ENCODE measurements around the gene GRIPAP1.

GRIPAP1 gene

GRCh38 chrX:48935301-48935670 is 66.8 kb downstream of the GRIPAP1 start:
- no peak overlapping the region for H3K27ac Mint-ChIP-seq
- peaks cover 13% of the 10 kb centered on the region for H3K9me3 Mint-ChIP-seq
- no peak for TF ChIP-seq CTCF (IDR thresholded peaks at IDR 0.05; ENCODE audit: unreplicated experiment in 3 of 3)
- H3K27me3 Mint-ChIP-seq (ENCODE audit: low read depth): no peaks in the 10 kb centered on the region
- peaks cover 39% of the 10 kb centered on the region for H3K36me3 Mint-ChIP-seq (ENCODE audit: low read depth)
- no peak overlapping the region for H3K4me3 Mint-ChIP-seq
- H3K4me1 Mint-ChIP-seq: peaks cover 7% of the 10 kb centered on the region

GRCh38 chrX:48934581-48935300 is 67.3 kb downstream of the GRIPAP1 start:
- Mint-ChIP-seq H3K27me3 (ENCODE audit: low read depth) (no peaks in the 10 kb centered on the region), H3K9me3 (peaks cover 15% of the 10 kb centered on the region), H3K4me1 (peaks cover 7% of the 10 kb centered on the region), H3K27ac (no peak overlapping the region), H3K36me3 (ENCODE audit: low read depth) (peaks cover 43% of the 10 kb centered on the region), H3K4me3 (no peak overlapping the region)
- TF ChIP-seq CTCF (IDR thresholded peaks at IDR 0.05; ENCODE audit: unreplicated experiment in 3 of 3): no peak

GRCh38 chrX:48933757-48934156 is 68.3 kb downstream of the GRIPAP1 start:
- peaks cover 43% of the 10 kb centered on the region for H3K36me3 Mint-ChIP-seq (ENCODE audit: low read depth)
- H3K4me3 Mint-ChIP-seq: no peak overlapping the region
- H3K27me3 Mint-ChIP-seq (ENCODE audit: low read depth): no peaks in the 10 kb centered on the region
- peaks cover under 1% of the 10 kb centered on the region for H3K4me1 Mint-ChIP-seq
- H3K9me3 Mint-ChIP-seq: peaks cover 15% of the 10 kb centered on the region
- no peak for TF ChIP-seq CTCF (IDR thresholded peaks at IDR 0.05; ENCODE audit: unreplicated experiment in 3 of 3)
- no peak overlapping the region for H3K27ac Mint-ChIP-seq

DNA sequence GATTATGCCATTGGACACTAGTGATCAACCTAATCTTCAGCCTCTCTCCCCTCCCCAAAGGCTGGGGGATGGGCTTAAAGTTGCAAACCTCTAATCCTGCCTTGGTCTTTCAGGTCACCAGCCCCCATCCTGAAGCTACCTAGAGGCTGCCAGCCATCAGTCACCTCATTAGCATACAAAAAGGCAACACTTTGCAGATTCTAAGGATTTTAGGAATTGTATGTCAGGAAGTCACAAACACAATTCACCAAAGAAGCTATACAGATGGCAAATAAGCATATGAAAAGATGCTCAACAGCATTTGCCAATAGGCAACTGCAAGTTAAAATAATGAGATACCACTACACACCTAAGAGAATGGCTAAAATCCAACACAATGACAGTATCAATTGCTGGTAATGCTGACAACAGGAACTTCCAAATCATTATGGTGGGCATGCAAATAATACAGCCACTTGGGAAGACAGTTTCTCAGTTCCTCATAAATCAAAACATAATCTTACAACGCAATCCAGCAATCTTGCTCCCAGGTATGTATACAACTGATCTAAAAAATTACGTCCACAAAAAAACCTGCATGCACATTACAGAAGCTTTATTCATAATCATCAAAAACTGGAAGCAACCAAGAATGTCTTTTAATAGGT is 74.2 kb downstream of the GRIPAP1 start:
- Mint-ChIP-seq H3K4me1 (no peaks in the 10 kb centered on the region), H3K27ac (no peak overlapping the region), H3K9me3 (peaks cover 16% of the 10 kb centered on the region), H3K36me3 (ENCODE audit: low read depth) (peaks cover 48% of the 10 kb centered on the region), H3K27me3 (ENCODE audit: low read depth) (no peaks in the 10 kb centered on the region), H3K4me3 (no peak overlapping the region)
- no peak for TF ChIP-seq CTCF (IDR thresholded peaks at IDR 0.05; ENCODE audit: unreplicated experiment in 3 of 3)

GRCh38 chrX:48927123-48927522 is 74.9 kb downstream of the GRIPAP1 start:
- no peak overlapping the region for H3K27ac Mint-ChIP-seq
- no peaks in the 10 kb centered on the region for H3K27me3 Mint-ChIP-seq (ENCODE audit: low read depth)
- H3K9me3 Mint-ChIP-seq: peaks cover 15% of the 10 kb centered on the region
- no peaks in the 10 kb centered on the region for H3K4me1 Mint-ChIP-seq
- no peak overlapping the region for H3K4me3 Mint-ChIP-seq
- no peak for TF ChIP-seq CTCF (IDR thresholded peaks at IDR 0.05; ENCODE audit: unreplicated experiment in 3 of 3)
- peaks cover 48% of the 10 kb centered on the region for H3K36me3 Mint-ChIP-seq (ENCODE audit: low read depth)

DNA sequence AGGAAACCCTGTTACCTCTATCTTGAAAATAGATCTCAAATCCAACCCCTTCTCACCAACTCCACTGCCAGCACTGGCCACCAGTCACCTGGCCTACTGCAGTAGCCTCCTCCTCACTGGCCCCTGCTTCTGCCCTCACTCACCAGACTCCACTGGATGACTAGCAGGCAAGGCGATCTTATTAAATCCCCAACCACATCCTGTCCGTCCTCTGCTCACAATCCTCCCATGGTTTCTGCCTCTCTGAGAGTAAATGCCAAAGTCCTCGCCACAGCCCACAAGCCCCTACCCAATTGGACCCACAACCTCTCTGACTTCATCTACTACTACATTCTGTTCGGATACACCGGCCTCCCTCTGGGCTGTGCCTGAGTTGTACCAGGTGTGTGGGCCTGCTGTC is 77.8 kb downstream of the GRIPAP1 start:
- Mint-ChIP-seq H3K27ac (no peak overlapping the region), H3K4me3 (no peak overlapping the region), H3K36me3 (ENCODE audit: low read depth) (peaks cover 36% of the 10 kb centered on the region), H3K4me1 (peaks cover 7% of the 10 kb centered on the region), H3K27me3 (ENCODE audit: low read depth) (no peaks in the 10 kb centered on the region), H3K9me3 (peaks cover 22% of the 10 kb centered on the region)
- TF ChIP-seq CTCF (IDR thresholded peaks at IDR 0.05; ENCODE audit: unreplicated experiment in 3 of 3): no peak

Data from nephron (organoid).